Endothelial cell of umbilical vein (primary cell): ENCODE data around the gene GLRA2. TPM values are rescaled to one million over a fixed set of nuclear protein-coding genes. Genes with fewer than 3 reads are reported as not detected.
A peak's percentile ranks its signal among the peaks of the same experiment; 100 is the strongest.
"Not testable (repeated sequence)": the region's sequence is repeated elsewhere in the genome, so short reads cannot be mapped to it uniquely, and the experiment has no call there.

Experiments
- BruUV-seq: library from RNA; stranded (reverse); fragments of 400-500 nt; replicated peaks from 2 replicates; lab custom pipeline; 2021; lab: Mats Ljungman, UMichigan
- CTCF ChIA-PET: fragments of 300-600, 350-600 bp; sonication (Branson Sonifier 250); formaldehyde crosslinking; loops from one replicate; lab custom pipeline; 2021; ENCODE audit warnings: antibody characterized with exemption, inconsistent platforms; lab: Charles Lee
- POLR2A ChIA-PET: fragments of 300-600, 350-600 bp; sonication (Branson Sonifier 250); formaldehyde crosslinking; loops from one replicate; lab custom pipeline; 2021; ENCODE audit warnings: antibody characterized with exemption, inconsistent platforms; lab: Charles Lee
- DNase-seq: peaks from one replicate; pipeline ENCODE4 v3.0.0-alpha.2; 2011; ENCODE audit warnings: low read depth, low spot score
- FAIRE-seq: peaks from 2 replicates; lab custom pipeline; 2011; peaks lifted over from hg19 to GRCh38; lab: Jason Lieb, UNC
- H2AFZ ChIP-seq: 2 replicates; pipeline ENCODE4 v1.6.0; 2012; ENCODE audit warnings: low read depth, low read length, control low read depth, inconsistent platforms
- H3K27ac ChIP-seq: 2 replicates; pipeline ENCODE4 v1.5.1; 2011; ENCODE audit warnings: low read depth, mild to moderate bottlenecking, control low read depth, low read length, moderate library complexity; ENCODE audit not compliant: insufficient read depth
- H3K27me3 ChIP-seq, 2 experiments: 2 replicates each; pipeline versions ENCODE4 v1.6.0 to v1.6.1; 2011; ENCODE audit warnings: low read length in 2 of 2, mixed read lengths in 1 of 2; ENCODE audit not compliant: control insufficient read depth in 2 of 2, insufficient read depth in 2 of 2
- H3K36me3 ChIP-seq, 2 experiments: 2 replicates in 1 of 2; 3 replicates in 1 of 2; pipeline ENCODE4 v1.5.1; 2011; ENCODE audit warnings: low read length in 2 of 2, mild to moderate bottlenecking in 1 of 2, moderate library complexity in 1 of 2; ENCODE audit not compliant: control insufficient read depth in 2 of 2, insufficient read depth in 2 of 2; ENCODE audit errors: extremely low read depth in 1 of 2
- H3K4me1 ChIP-seq: 3 replicates; pipeline ENCODE4 v1.5.1; 2011; ENCODE audit warnings: mild to moderate bottlenecking, low read length; ENCODE audit not compliant: control insufficient read depth, insufficient read depth; ENCODE audit errors: extremely low read depth
- H3K4me2 ChIP-seq: 2 replicates; pipeline ENCODE4 v1.6.1; 2011; ENCODE audit warnings: low read length, control low read depth, mixed read lengths; ENCODE audit not compliant: insufficient read depth
- H3K4me3 ChIP-seq, 3 experiments: fragments of 200-600 bp in 1 of 3; sonication (generic), shearing (Covaris generic) in 1 of 3; replicated peaks in 1 of 3; 2 replicates each; pipeline ENCODE4 v1.5.1; 2011 to 2016; ENCODE audit warnings: control low read depth in 3 of 3, low read length in 3 of 3, mild to moderate bottlenecking in 2 of 3, inconsistent platforms in 1 of 3, low read depth in 1 of 3, moderate library complexity in 1 of 3; ENCODE audit not compliant: insufficient read depth in 1 of 3
- H3K79me2 ChIP-seq: 2 replicates; pipeline ENCODE4 v1.6.0; 2012; ENCODE audit warnings: low read length, inconsistent platforms; ENCODE audit not compliant: control insufficient read depth, insufficient read depth
- H3K9ac ChIP-seq: replicated peaks from 2 replicates; pipeline ENCODE3; 2011; ENCODE audit warnings: low read length, control low read depth; ENCODE audit not compliant: insufficient read depth; ENCODE audit errors: extremely low read depth
- H3K9me1 ChIP-seq: replicated peaks from 3 replicates; pipeline ENCODE4 v1.6.0; 2011; ENCODE audit warnings: mild to moderate bottlenecking, low read length; ENCODE audit not compliant: control insufficient read depth, insufficient read depth; ENCODE audit errors: extremely low read depth
- H3K9me3 ChIP-seq: replicated peaks from 2 replicates; pipeline ENCODE4 v1.5.1; 2012; ENCODE audit warnings: low read length, inconsistent platforms; ENCODE audit not compliant: control insufficient read depth, insufficient read depth
- H4K20me1 ChIP-seq: replicated peaks from 2 replicates; pipeline ENCODE3; 2011; ENCODE audit warnings: mild to moderate bottlenecking, low read length; ENCODE audit not compliant: control insufficient read depth, insufficient read depth; ENCODE audit errors: extremely low read depth
- FOS ChIP-seq: IDR thresholded peaks from 2 replicates; pipeline ENCODE4 v1.6.1; 2011; ENCODE audit warnings: mild to moderate bottlenecking, low read length, moderate library complexity, borderline replicate concordance; ENCODE audit not compliant: insufficient read depth
- JUN ChIP-seq: IDR thresholded peaks from 2 replicates; pipeline ENCODE4 v1.6.1; 2011; ENCODE audit warnings: borderline replicate concordance, low read depth; ENCODE audit not compliant: insufficient read length, insufficient read depth
- dilution Hi-C: fragments of 300-500 bp; cut with MboI; formaldehyde crosslinking; loops from one replicate; pipeline ENCODE4 v1.15.0; 2019; ENCODE audit warnings: low sequenced_read_pairs; ENCODE audit not compliant: extremely low pct_ligation_motif_present
- intact Hi-C: fragments of 100-400 bp; cut with micrococcal nuclease; formaldehyde crosslinking; loops from one replicate; pipeline ENCODE4 v1.10.0; 2022
- polyA plus RNA-seq, 4 experiments: library from polyadenylated mRNA; depleted of rRNA in 3 of 4; stranded (reverse) in 3 of 4; unstranded in 1 of 4; fragments of >200 nt; gene quantifications; 2 replicates each; pipeline versions ENCODE4 v1.2.1 to v1.2.3, GENCODE V29; 2011 to 2012; ENCODE audit warnings: missing spikeins in 1 of 4
- total RNA-seq: library from RNA; stranded (reverse); gene quantifications from 2 replicates; pipeline ENCODE4 v1.2.3, GENCODE V29; 2021

GLRA2 gene
- total and polyA plus RNA-seq, 2 donors (not counting 3 experiments of a cell fraction or from before 2014, with no cell fraction given), result not detected

GRCh38 chrX:14676431-14676830, 147.1 kb downstream of the GLRA2 start:
- Histone ChIP-seq H3K9ac (no peak overlapping the region), H3K9me1 (no peaks in the 10 kb centered on the region), H3K79me2 (no peaks in the 10 kb centered on the region), H3K4me1 (peaks cover 6% of the 10 kb centered on the region), H2AFZ (no peak overlapping the region), H3K4me2 (no peak overlapping the region), H3K36me3 (no peaks in the 10 kb centered on the region), H3K27me3 (no peaks in the 10 kb centered on the region), H4K20me1 (no peaks in the 10 kb centered on the region), H3K4me3 (no peak overlapping the region), H3K27ac (no peak overlapping the region), H3K9me3 (no peaks in the 10 kb centered on the region)
- intact Hi-C loops (no loop called here), dilution Hi-C loops (no loop called here)
- ChIA-PET CTCF (no interaction called here), POLR2A (no interaction called here)
- no peak for FAIRE-seq
- peak; percentile 7 for TF ChIP-seq FOS
- no peak for TF ChIP-seq JUN
- no TSS peak for BruUV-seq
- peak; percentile 31 for DNase-seq

- H3K27ac ChIP-seq, H3K9me3 ChIP-seq, POLR2A ChIA-PET, H3K9me1 ChIP-seq, FAIRE-seq, dilution Hi-C loops, DNase-seq, H3K36me3 ChIP-seq, H2AFZ ChIP-seq, H3K4me2 ChIP-seq, H3K4me1 ChIP-seq, CTCF ChIA-PET, intact Hi-C loops, H3K4me3 ChIP-seq, H4K20me1 ChIP-seq, H3K79me2 ChIP-seq, H3K9ac ChIP-seq, BruUV-seq, H3K27me3 ChIP-seq: not testable (repeated sequence)
Observed at GRCh38 chrX:14688331-14688730, 159.0 kb downstream of the GLRA2 start.
